ENCODE measurements around the gene PHACTR1. TPM values are rescaled to one million over a fixed set of nuclear protein-coding genes. Genes with fewer than 3 reads are reported as not detected.

The PHACTR1 gene
- total and polyA plus RNA-seq, 2 donors (not counting 1 experiment from before 2014, with no cell fraction given) = 0.60 to 1.2 TPM

DNA sequence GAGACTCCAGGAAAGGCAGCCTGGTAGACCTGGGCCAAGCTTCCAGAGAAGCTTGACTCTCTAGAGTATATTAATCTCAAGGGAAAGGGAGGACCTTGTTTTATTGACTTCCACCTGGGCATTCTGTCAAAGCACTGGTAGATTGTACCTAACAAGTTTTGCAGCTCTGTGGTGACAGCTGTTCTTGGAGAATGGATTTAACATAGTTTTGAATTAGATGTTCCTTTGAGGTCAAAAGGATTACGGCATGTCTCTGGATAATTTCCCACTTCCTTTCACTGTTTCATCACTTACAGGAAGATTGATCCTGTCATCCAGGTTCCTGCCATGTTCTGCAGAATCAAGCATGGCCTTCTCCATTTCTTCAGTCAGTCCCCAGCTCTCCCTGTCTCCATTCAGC, 246.0 kb downstream of the PHACTR1 start:
- no peak for TF ChIP-seq EZH2 (IDR thresholded peaks at IDR 0.05; ENCODE audit: low read length, missing control alignments)
- TF ChIP-seq, protein P1, sequence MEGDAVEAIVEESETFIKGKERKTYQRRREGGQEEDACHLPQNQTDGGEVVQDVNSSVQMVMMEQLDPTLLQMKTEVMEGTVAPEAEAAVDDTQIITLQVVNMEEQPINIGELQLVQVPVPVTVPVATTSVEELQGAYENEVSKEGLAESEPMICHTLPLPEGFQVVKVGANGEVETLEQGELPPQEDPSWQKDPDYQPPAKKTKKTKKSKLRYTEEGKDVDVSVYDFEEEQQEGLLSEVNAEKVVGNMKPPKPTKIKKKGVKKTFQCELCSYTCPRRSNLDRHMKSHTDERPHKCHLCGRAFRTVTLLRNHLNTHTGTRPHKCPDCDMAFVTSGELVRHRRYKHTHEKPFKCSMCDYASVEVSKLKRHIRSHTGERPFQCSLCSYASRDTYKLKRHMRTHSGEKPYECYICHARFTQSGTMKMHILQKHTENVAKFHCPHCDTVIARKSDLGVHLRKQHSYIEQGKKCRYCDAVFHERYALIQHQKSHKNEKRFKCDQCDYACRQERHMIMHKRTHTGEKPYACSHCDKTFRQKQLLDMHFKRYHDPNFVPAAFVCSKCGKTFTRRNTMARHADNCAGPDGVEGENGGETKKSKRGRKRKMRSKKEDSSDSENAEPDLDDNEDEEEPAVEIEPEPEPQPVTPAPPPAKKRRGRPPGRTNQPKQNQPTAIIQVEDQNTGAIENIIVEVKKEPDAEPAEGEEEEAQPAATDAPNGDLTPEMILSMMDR (conservative IDR thresholded peaks at IDR 0.05 in 1 of 2, IDR thresholded peaks at IDR 0.05 in 1 of 2; ENCODE audit: low read depth in 1 of 2, low read length in 2 of 2) = no peak
- H2AFZ ChIP-seq (ENCODE audit: low read length) = no peak overlapping the region
- no peak for DNase-seq (ENCODE audit: low read depth in 2 of 2)
- H3K4me2 ChIP-seq (ENCODE audit: extremely low read depth, insufficient read depth, low read length) = no peak overlapping the region
- no peaks in the 10 kb centered on the region for H3K36me3 ChIP-seq (ENCODE audit: control insufficient read depth, insufficient read depth, low read length)
- no peaks in the 10 kb centered on the region for H4K20me1 ChIP-seq (ENCODE audit: control insufficient read depth, extremely low read depth, insufficient read depth, low read length)
- no peaks in the 10 kb centered on the region for H3K9me3 ChIP-seq (ENCODE audit: control insufficient read depth, insufficient read depth, low read depth, low read length)
- no peak overlapping the region for H3K4me3 ChIP-seq (replicated peaks in 1 of 4; ENCODE audit: control extremely low read depth in 1 of 4, insufficient read depth in 1 of 4, low read depth in 3 of 4, low read length in 4 of 4)
- H3K9ac ChIP-seq (ENCODE audit: insufficient read depth, low read length) = no peak overlapping the region
- H3K27me3 ChIP-seq (ENCODE audit: control insufficient read depth, insufficient read depth, low read length) = no peaks in the 10 kb centered on the region
- H3K4me1 ChIP-seq (ENCODE audit: control insufficient read depth, extremely low read depth, insufficient read depth, low read length) = no peaks in the 10 kb centered on the region
- no peak overlapping the region for H3K27ac ChIP-seq (ENCODE audit: insufficient read depth, low read length)
- H3K79me2 ChIP-seq (ENCODE audit: control insufficient read depth, insufficient read depth, low read length) = no peaks in the 10 kb centered on the region

DNA sequence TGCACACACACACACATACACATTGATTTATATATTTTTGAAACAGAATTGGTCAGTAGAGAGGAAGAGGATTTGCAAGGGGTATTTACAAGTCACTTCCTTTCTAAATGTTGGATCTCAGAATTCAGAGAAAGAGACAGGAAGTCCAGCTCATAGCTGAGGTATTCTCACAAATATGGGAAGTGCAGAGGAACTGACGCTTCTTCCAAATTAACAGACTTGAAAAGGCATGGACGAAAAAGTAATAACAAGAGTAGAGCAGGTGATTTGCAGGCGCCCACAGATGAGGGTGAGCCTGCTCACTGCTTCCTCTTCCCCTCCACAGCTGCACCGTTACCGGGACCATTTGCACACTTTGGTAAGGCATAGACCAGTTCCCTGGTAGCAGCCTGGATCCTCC, 246.4 kb downstream of the PHACTR1 start:
- TF ChIP-seq EZH2 (IDR thresholded peaks at IDR 0.05; ENCODE audit: low read length, missing control alignments) = no peak
- TF ChIP-seq, protein P1 (conservative IDR thresholded peaks at IDR 0.05 in 1 of 2, IDR thresholded peaks at IDR 0.05 in 1 of 2; ENCODE audit: low read depth in 1 of 2, low read length in 2 of 2) = no peak
- no peak overlapping the region for H3K9ac ChIP-seq (ENCODE audit: insufficient read depth, low read length)
- H2AFZ ChIP-seq (ENCODE audit: low read length) = peak overlapping the region; percentile 29

DNA sequence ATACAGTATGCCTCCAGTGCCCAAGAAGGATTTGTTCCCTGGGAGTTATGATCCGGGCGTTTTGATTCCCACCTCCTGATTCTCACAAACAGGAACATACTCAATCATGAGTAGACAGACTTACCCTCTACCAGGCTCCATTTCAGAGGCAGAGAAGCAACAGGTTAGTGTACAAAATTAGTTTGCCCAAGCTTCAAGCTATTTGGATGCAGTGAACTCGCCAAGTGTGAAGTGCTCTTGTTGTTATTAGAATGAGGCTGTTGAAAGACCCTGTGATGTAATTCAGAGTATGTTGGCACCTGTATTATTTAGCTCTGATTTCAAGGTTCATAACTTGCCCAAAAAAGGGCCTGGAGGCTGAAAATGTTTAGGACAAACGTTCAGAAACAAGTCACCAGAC, 247.0 kb downstream of the PHACTR1 start:
- Histone ChIP-seq H3K4me2 (ENCODE audit: extremely low read depth, insufficient read depth, low read length) (no peak overlapping the region), H3K36me3 (ENCODE audit: control insufficient read depth, insufficient read depth, low read length) (no peaks in the 10 kb centered on the region), H3K9ac (ENCODE audit: insufficient read depth, low read length) (no peak overlapping the region), H3K79me2 (ENCODE audit: control insufficient read depth, insufficient read depth, low read length) (no peaks in the 10 kb centered on the region), H3K9me3 (ENCODE audit: control insufficient read depth, insufficient read depth, low read depth, low read length) (no peaks in the 10 kb centered on the region), H3K27ac (ENCODE audit: insufficient read depth, low read length) (no peak overlapping the region), H2AFZ (ENCODE audit: low read length) (no peak overlapping the region), H4K20me1 (ENCODE audit: control insufficient read depth, extremely low read depth, insufficient read depth, low read length) (no peaks in the 10 kb centered on the region), H3K27me3 (ENCODE audit: control insufficient read depth, insufficient read depth, low read length) (no peaks in the 10 kb centered on the region), H3K4me1 (ENCODE audit: control insufficient read depth, extremely low read depth, insufficient read depth, low read length) (no peaks in the 10 kb centered on the region), H3K4me3 (replicated peaks in 1 of 4; ENCODE audit: control extremely low read depth in 1 of 4, insufficient read depth in 1 of 4, low read depth in 3 of 4, low read length in 4 of 4) (no peak overlapping the region)
- no peak for DNase-seq (ENCODE audit: low read depth in 2 of 2)
- no peak for TF ChIP-seq EZH2 (IDR thresholded peaks at IDR 0.05; ENCODE audit: low read length, missing control alignments)
- TF ChIP-seq, protein P1 (conservative IDR thresholded peaks at IDR 0.05 in 1 of 2, IDR thresholded peaks at IDR 0.05 in 1 of 2; ENCODE audit: low read depth in 1 of 2, low read length in 2 of 2) = no peak

More for the DNA sequence above, 246.4 kb downstream of the PHACTR1 start:
- H3K27ac ChIP-seq (ENCODE audit: insufficient read depth, low read length) = no peak overlapping the region
- H3K9me3 ChIP-seq (ENCODE audit: control insufficient read depth, insufficient read depth, low read depth, low read length) = no peaks in the 10 kb centered on the region
- no peaks in the 10 kb centered on the region for H3K4me1 ChIP-seq (ENCODE audit: control insufficient read depth, extremely low read depth, insufficient read depth, low read length)
- H3K27me3 ChIP-seq (ENCODE audit: control insufficient read depth, insufficient read depth, low read length) = no peaks in the 10 kb centered on the region
- H3K4me3 ChIP-seq (replicated peaks in 1 of 4; ENCODE audit: control extremely low read depth in 1 of 4, insufficient read depth in 1 of 4, low read depth in 3 of 4, low read length in 4 of 4) = no peak overlapping the region
- H3K79me2 ChIP-seq (ENCODE audit: control insufficient read depth, insufficient read depth, low read length) = no peaks in the 10 kb centered on the region
- H3K4me2 ChIP-seq (ENCODE audit: extremely low read depth, insufficient read depth, low read length) = no peak overlapping the region
- H4K20me1 ChIP-seq (ENCODE audit: control insufficient read depth, extremely low read depth, insufficient read depth, low read length) = no peaks in the 10 kb centered on the region
- peak in 1 of 2 donors; percentile 39 for DNase-seq (ENCODE audit: low read depth in 2 of 2)
- no peaks in the 10 kb centered on the region for H3K36me3 ChIP-seq (ENCODE audit: control insufficient read depth, insufficient read depth, low read length)

Data from fibroblast of lung (primary cell).